NCI-H510A treated with DMSO at 0.1 percent for 48 hours (cell line): Measurements from ENCODE around the gene OR8H1.

Source experiments
- DNase-seq: peaks from one replicate; lab custom pipeline; 2025; lab: John Stamatoyannopoulos, UW

OR8H1 gene

GRCh38 chr11:56292154-56292553, at the start of gene OR8H1:
Gene OR8H1 (minus strand): TSS chr11:56292254. CDS start chr11:56291062, 1,192 bp downstream.
- DNase-seq, result no peak

GRCh38 chr11:56340289-56340688, 48.2 kb upstream of the OR8H1 start:
- no peak for DNase-seq

GRCh38 chr11:56333156-56333555, 41.1 kb upstream of the OR8H1 start:
- DNase-seq, result no peak

GRCh38 chr11:56331861-56332491, 39.9 kb upstream of the OR8H1 start:
- no peak for DNase-seq

- DNase-seq, result no peak
Observed at GRCh38 chr11:56314844-56315243, 22.8 kb upstream of the OR8H1 start, which contains the start of gene OR8K3. Gene OR8K3 (plus strand): TSS chr11:56315144. CDS start chr11:56318307, 3,163 bp downstream.

- no peak for DNase-seq
Observed at GRCh38 chr11:56307836-56308235, 15.8 kb upstream of the OR8H1 start.

- DNase-seq, result no peak
Observed at GRCh38 chr11:56296898-56297297, 4.8 kb upstream of the OR8H1 start.

- DNase-seq, result no peak
Observed at GRCh38 chr11:56273854-56274253, 18.2 kb downstream of the OR8H1 start, which contains the start of gene OR5T1. Gene OR5T1 (plus strand): TSS chr11:56274154. CDS start chr11:56275639, 1,485 bp downstream.

GRCh38 chr11:56271092-56271491, 21.0 kb downstream of the OR8H1 start:
- no peak for DNase-seq

GRCh38 chr11:56251954-56252353, 40.1 kb downstream of the OR8H1 start, which contains the start of gene OR5T3:
Gene OR5T3 (plus strand): TSS chr11:56252254. CDS start chr11:56252254, 0 bp downstream.
- DNase-seq, result no peak
